Stimulated activated CD8-positive, alpha-beta memory T cell treated with anti-CD3 and anti-CD28 coated beads, Interleukin-15, amount 100 ng/mL, for 24 hours (primary cell): ENCODE results near the gene GHITM.
"Not testable (repeated sequence)": the region's sequence is repeated elsewhere in the genome, so short reads cannot be mapped to it uniquely, and the experiment has no call there.

Experiments
- DNase-seq: peaks from one replicate; pipeline ENCODE4 v3.0.0-alpha.2; 2020; ENCODE audit warnings: low read depth

GHITM gene

GRCh38 chr10:84176836-84177474 is 37.6 kb downstream of the GHITM start:
- DNase-seq = no peak

- no peak for DNase-seq
Measured at GRCh38 chr10:84177541-84178141, 38.3 kb downstream of the GHITM start.

- DNase-seq = no peak
Measured at GRCh38 chr10:84178160-84178609, 38.9 kb downstream of the GHITM start.

- DNase-seq = no peak
Measured at GRCh38 chr10:84179059-84179710, 39.9 kb downstream of the GHITM start.

GRCh38 chr10:84180386-84180785 is 41.1 kb downstream of the GHITM start:
- not testable (repeated sequence) for DNase-seq

- DNase-seq = no peak
Measured at GRCh38 chr10:84181631-84182030, 42.3 kb downstream of the GHITM start.

- DNase-seq = no peak
Measured at GRCh38 chr10:84184517-84184916, 45.2 kb downstream of the GHITM start.

- DNase-seq = no peak
Measured at GRCh38 chr10:84185526-84186175, 46.3 kb downstream of the GHITM start.

GRCh38 chr10:84188815-84189214 is 49.5 kb downstream of the GHITM start:
- DNase-seq = no peak

- no peak for DNase-seq
Measured at GRCh38 chr10:84190621-84191020, 51.3 kb downstream of the GHITM start.

GRCh38 chr10:84191106-84191505 is 51.8 kb downstream of the GHITM start:
- no peak for DNase-seq

- DNase-seq = no peak
Measured at GRCh38 chr10:84193327-84193726, 54.0 kb downstream of the GHITM start.

- no peak for DNase-seq
Measured at GRCh38 chr10:84193846-84194423, 54.6 kb downstream of the GHITM start.

GRCh38 chr10:84194424-84195043 is 55.2 kb downstream of the GHITM start, which contains the start of gene CDHR1:
CDHR1 (plus strand) TSS chr10:84194537; CDS start chr10:84194761, 224 bp downstream.
- peak; percentile 17 for DNase-seq

- no peak for DNase-seq
Measured at GRCh38 chr10:84195044-84195830, 55.9 kb downstream of the GHITM start.

- no peak for DNase-seq
Measured at GRCh38 chr10:84196083-84196482, 56.8 kb downstream of the GHITM start.

- no peak for DNase-seq
Measured at GRCh38 chr10:84196941-84197340, 57.6 kb downstream of the GHITM start.

GRCh38 chr10:84197643-84198042 is 58.3 kb downstream of the GHITM start:
- DNase-seq = no peak

GRCh38 chr10:84198206-84198915 is 59.1 kb downstream of the GHITM start:
- no peak for DNase-seq

- DNase-seq = no peak
Measured at GRCh38 chr10:84200537-84201243, 61.4 kb downstream of the GHITM start.
